Measurements from ENCODE around the gene RNF141. TPM values are rescaled to one million over a fixed set of nuclear protein-coding genes. Genes with fewer than 3 reads are reported as not detected.

The RNF141 gene
- total RNA-seq, 2 experiments from 2014 or later, result 19.4 to 20.8 TPM

- DNase-seq (no peak), ATAC-seq (no peak)
- no peak overlapping the region for H3K4me3 Mint-ChIP-seq
- POLR2A ChIA-PET, result no interaction called here
- no peak for TF ChIP-seq CTCF (IDR thresholded peaks at IDR 0.05)
- H3K27me3 Mint-ChIP-seq, result no peaks in the 10 kb centered on the region
- intact Hi-C loops (cut with micrococcal nuclease), result no loop called here
- H3K4me1 Mint-ChIP-seq (ENCODE audit: low read depth), result no peaks in the 10 kb centered on the region
- no peak overlapping the region for H3K27ac Mint-ChIP-seq
- no peaks in the 10 kb centered on the region for H3K36me3 Mint-ChIP-seq (ENCODE audit: low read depth)
- CTCF ChIA-PET, result interaction anchor here (7.4 kb wide), 1 partner anchor 10 kb away, joined by 36 read pairs; the partner anchor contains the start of gene RNF141
- H3K9me3 Mint-ChIP-seq, result peaks cover 7% of the 10 kb centered on the region
These were observed 10.3 kb upstream of the RNF141 start for GRCh38 chr11:10551290-10551592.

DNA sequence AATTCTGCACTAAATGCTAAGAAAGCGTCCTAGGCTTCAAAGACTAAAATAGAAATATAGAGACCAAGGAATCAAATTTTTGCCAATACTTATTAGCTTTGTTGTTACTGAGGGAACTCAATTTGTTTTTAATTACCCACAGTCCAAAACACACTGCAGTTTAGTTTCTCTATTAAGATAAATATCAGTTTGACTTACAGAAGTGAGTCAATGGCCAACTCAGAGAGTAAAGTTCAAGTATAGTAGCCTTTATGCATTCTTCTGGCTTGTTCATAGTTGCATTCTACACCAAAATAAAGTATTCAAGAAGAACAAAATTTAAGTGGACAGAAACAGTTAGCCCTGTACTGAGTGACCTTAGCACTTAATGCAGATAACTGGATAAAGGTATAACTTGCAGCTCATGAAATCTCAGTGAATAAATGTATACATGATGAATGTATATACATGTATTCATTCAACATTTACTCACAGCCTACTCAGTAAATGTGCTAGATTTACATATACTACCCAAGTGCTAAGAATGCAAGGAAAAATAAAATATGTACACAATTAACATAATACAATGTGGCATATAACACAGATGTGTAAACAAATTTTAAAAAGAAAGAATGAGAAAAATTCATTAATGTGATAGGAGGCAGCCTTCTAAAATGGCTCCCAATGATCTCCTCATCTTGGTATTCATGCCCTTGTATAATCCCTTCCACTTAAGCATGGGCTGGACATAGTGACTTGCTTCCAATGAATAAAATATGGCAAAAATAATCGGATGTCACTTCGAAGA is 9.7 kb upstream of the RNF141 start:
- H3K9me3 Mint-ChIP-seq, result peaks cover 7% of the 10 kb centered on the region
- H3K27me3 Mint-ChIP-seq, result no peaks in the 10 kb centered on the region
- H3K4me3 Mint-ChIP-seq, result no peak overlapping the region
- no peaks in the 10 kb centered on the region for H3K36me3 Mint-ChIP-seq (ENCODE audit: low read depth)
- TF ChIP-seq CTCF (IDR thresholded peaks at IDR 0.05), result no peak
- CTCF ChIA-PET, result interaction anchor here (7.4 kb wide), 1 partner anchor 9 kb away, joined by 36 read pairs; the partner anchor contains the start of gene RNF141
- POLR2A ChIA-PET, result no interaction called here
- no peak overlapping the region for H3K27ac Mint-ChIP-seq
- intact Hi-C loops (cut with micrococcal nuclease), result no loop called here
- ATAC-seq (no peak), DNase-seq (no peak)
- no peaks in the 10 kb centered on the region for H3K4me1 Mint-ChIP-seq (ENCODE audit: low read depth)

- CTCF ChIA-PET, result interaction anchor here (0.8 to 1.5 kb wide), 3 partner anchors 11 to 178 kb away, joined by 3 to 5 read pairs (median 3); no protein-coding TSS in a partner anchor
- no peaks in the 10 kb centered on the region for H3K36me3 Mint-ChIP-seq (ENCODE audit: low read depth)
These were observed 3.8 kb upstream of the RNF141 start for GRCh38 chr11:10544491-10545465.

GRCh38 chr11:10543782-10544181 is 2.8 kb upstream of the RNF141 start:
- H3K27ac Mint-ChIP-seq, result no peak overlapping the region
- DNase-seq (no peak), ATAC-seq (no peak)
- no peaks in the 10 kb centered on the region for H3K9me3 Mint-ChIP-seq
- POLR2A ChIA-PET, result interaction anchor here (0.6 kb wide), 1 partner anchor 17 kb away, joined by 3 read pairs; no protein-coding TSS in a partner anchor
- H3K27me3 Mint-ChIP-seq, result no peaks in the 10 kb centered on the region
- CTCF ChIA-PET, result interaction anchor here (1.0 kb wide), 1 partner anchor 138 kb away, joined by 3 read pairs; no protein-coding TSS in a partner anchor
- peaks cover 11% of the 10 kb centered on the region for H3K4me1 Mint-ChIP-seq (ENCODE audit: low read depth)
- intact Hi-C loops (cut with micrococcal nuclease), result loop anchor here (10.0 kb wide), 1 partner anchor 61 kb away; no protein-coding TSS in a partner anchor
- H3K36me3 Mint-ChIP-seq (ENCODE audit: low read depth), result no peaks in the 10 kb centered on the region
- H3K4me3 Mint-ChIP-seq, result no peak overlapping the region
- TF ChIP-seq CTCF (IDR thresholded peaks at IDR 0.05), result no peak

More at GRCh38 chr11:10544491-10545465, 3.8 kb upstream of the RNF141 start:
- TF ChIP-seq CTCF (IDR thresholded peaks at IDR 0.05), result no peak
- peaks cover 6% of the 10 kb centered on the region for H3K4me1 Mint-ChIP-seq (ENCODE audit: low read depth)
- POLR2A ChIA-PET, result no interaction called here
- intact Hi-C loops (cut with micrococcal nuclease), result loop anchor here (10.0 kb wide), 1 partner anchor 60 kb away; no protein-coding TSS in a partner anchor
- no peaks in the 10 kb centered on the region for H3K9me3 Mint-ChIP-seq
- no peak overlapping the region for H3K4me3 Mint-ChIP-seq
- no peak for DNase-seq
- H3K27ac Mint-ChIP-seq, result no peak overlapping the region
- no peaks in the 10 kb centered on the region for H3K27me3 Mint-ChIP-seq
- no peak for ATAC-seq
